RWPE2 (cell line): Measurements from ENCODE around the gene C6orf132.

ENCODE experiments used
- ATAC-seq: fragments of 200-7000 bp; cut with Tn5 transposase; 3 replicates; pipeline ENCODE4 v1.9.1; 2021; ENCODE audit warnings: low read depth
- DNase-seq: peaks from one replicate; pipeline ENCODE4 v3.0.0-alpha.2; 2020; ENCODE audit warnings: low spot score
- H3K27ac ChIP-seq: fragments of 450-650 bp; 2 replicates; pipeline ENCODE4 v1.5.1; 2017; ENCODE audit warnings: mild to moderate bottlenecking; ENCODE audit not compliant: poor library complexity, severe bottlenecking
- H3K27me3 ChIP-seq: fragments of 250-450 bp; sonication (Bioruptor Pico); 2 replicates; pipeline ENCODE4 v1.5.1; 2021; ENCODE audit warnings: mild to moderate bottlenecking, moderate library complexity; ENCODE audit not compliant: insufficient read depth, poor library complexity, severe bottlenecking
- H3K36me3 ChIP-seq: fragments of 250-450 bp; sonication (Bioruptor Pico); 2 replicates; pipeline ENCODE4 v1.5.1; 2020; ENCODE audit warnings: low read depth, mild to moderate bottlenecking, moderate library complexity
- H3K4me1 ChIP-seq: fragments of 250-450 bp; sonication (Bioruptor Pico); 2 replicates; pipeline ENCODE4 v1.5.1; 2021; ENCODE audit warnings: mild to moderate bottlenecking, moderate library complexity; ENCODE audit not compliant: insufficient read depth, poor library complexity, severe bottlenecking
- H3K4me3 ChIP-seq: fragments of 250-450 bp; sonication (Bioruptor Pico); 2 replicates; pipeline ENCODE4 v1.5.1; 2021; ENCODE audit warnings: mild to moderate bottlenecking, moderate library complexity; ENCODE audit not compliant: severe bottlenecking
- H3K9me3 ChIP-seq: fragments of 250-450 bp; sonication (Bioruptor Pico); 2 replicates; pipeline ENCODE4 v1.5.1; 2021; ENCODE audit warnings: mild to moderate bottlenecking, moderate library complexity; ENCODE audit not compliant: severe bottlenecking
- TF ChIP-seq, protein P1 (sequence below): fragments of 450-650 bp; IDR thresholded peaks from one replicate; pipeline ENCODE4 v1.5.1; 2017; ENCODE audit warnings: mild to moderate bottlenecking, moderate library complexity; ENCODE audit not compliant: poor library complexity, severe bottlenecking

C6orf132 gene

DNA sequence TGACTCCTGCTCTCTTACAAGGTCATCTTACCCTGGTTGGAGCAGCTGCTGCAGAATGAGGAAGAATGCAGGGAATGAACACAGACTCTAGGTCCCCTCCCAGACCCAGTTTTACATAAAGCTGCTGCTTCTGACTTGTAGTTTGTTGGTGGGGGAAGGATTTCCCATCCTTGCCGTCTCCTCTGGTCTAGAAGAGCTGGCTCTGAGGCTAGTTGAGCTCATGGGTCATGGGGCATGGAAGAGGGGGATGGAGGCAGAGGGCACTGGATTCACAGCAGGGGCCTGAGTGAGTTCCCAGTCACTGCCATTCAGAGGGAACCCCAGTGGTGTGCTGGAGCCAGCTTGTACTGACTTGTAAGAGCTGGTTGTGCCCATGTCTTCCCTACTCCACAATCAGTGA is 21.6 kb upstream of the C6orf132 start:
- no peak overlapping the region for H3K27ac ChIP-seq
- no peaks in the 10 kb centered on the region for H3K36me3 ChIP-seq
- TF ChIP-seq, protein P1, sequence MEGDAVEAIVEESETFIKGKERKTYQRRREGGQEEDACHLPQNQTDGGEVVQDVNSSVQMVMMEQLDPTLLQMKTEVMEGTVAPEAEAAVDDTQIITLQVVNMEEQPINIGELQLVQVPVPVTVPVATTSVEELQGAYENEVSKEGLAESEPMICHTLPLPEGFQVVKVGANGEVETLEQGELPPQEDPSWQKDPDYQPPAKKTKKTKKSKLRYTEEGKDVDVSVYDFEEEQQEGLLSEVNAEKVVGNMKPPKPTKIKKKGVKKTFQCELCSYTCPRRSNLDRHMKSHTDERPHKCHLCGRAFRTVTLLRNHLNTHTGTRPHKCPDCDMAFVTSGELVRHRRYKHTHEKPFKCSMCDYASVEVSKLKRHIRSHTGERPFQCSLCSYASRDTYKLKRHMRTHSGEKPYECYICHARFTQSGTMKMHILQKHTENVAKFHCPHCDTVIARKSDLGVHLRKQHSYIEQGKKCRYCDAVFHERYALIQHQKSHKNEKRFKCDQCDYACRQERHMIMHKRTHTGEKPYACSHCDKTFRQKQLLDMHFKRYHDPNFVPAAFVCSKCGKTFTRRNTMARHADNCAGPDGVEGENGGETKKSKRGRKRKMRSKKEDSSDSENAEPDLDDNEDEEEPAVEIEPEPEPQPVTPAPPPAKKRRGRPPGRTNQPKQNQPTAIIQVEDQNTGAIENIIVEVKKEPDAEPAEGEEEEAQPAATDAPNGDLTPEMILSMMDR, result no peak
- H3K4me1 ChIP-seq, result no peaks in the 10 kb centered on the region
- no peaks in the 10 kb centered on the region for H3K9me3 ChIP-seq
- DNase-seq (no peak), ATAC-seq (no peak)
- H3K4me3 ChIP-seq, result no peak overlapping the region
- H3K27me3 ChIP-seq, result no peaks in the 10 kb centered on the region

DNA sequence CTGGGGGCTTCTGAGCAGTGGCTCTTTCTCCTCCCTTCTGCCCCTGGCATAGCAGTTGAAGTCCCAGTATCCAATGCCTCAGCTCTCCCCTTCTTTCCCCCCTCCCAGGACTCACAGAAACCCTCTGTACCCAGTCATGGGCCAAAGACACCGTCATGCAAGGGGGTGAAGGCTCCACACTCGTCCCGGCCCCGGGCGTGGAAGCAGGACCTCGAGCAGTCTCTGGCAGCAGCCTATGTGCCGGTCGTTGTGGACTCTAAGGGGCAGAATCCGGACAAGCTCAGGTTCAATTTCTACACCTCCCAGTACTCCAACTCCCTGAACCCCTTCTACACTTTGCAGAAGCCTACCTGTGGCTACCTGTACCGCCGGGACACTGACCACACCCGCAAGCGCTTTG is 20.4 kb upstream of the C6orf132 start:
- Histone ChIP-seq H3K36me3 (no peaks in the 10 kb centered on the region), H3K27me3 (no peaks in the 10 kb centered on the region), H3K27ac (no peak overlapping the region), H3K9me3 (no peaks in the 10 kb centered on the region), H3K4me1 (no peaks in the 10 kb centered on the region), H3K4me3 (no peak overlapping the region)
- ATAC-seq (no peak), DNase-seq (no peak)
- TF ChIP-seq, protein P1, result no peak

DNA sequence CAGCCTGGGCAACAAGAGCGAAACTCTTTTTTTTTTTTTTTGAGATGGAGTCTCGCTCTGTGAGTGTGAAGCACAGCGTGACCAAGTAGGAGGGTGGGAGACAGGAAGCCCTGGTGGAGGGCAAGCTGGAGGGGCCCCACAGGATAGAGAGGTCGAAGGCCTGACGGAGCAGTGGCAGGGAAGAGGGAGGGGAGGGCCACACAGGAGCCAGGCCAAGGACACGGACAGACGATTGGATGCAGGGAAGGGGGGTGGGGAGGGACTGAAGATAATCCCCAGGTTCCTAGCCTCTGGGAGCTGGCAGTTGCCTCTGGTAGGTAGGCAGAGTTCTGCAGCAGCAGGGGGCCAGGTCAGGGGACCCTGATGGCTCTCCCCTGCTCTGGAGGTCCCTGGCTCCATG is 20.0 kb upstream of the C6orf132 start:
- Histone ChIP-seq H3K27ac (no peak overlapping the region), H3K4me3 (no peak overlapping the region), H3K27me3 (no peaks in the 10 kb centered on the region), H3K9me3 (no peaks in the 10 kb centered on the region), H3K4me1 (no peaks in the 10 kb centered on the region), H3K36me3 (no peaks in the 10 kb centered on the region)
- TF ChIP-seq, protein P1, result no peak
- DNase-seq, result no peak
- ATAC-seq, result no peak

DNA sequence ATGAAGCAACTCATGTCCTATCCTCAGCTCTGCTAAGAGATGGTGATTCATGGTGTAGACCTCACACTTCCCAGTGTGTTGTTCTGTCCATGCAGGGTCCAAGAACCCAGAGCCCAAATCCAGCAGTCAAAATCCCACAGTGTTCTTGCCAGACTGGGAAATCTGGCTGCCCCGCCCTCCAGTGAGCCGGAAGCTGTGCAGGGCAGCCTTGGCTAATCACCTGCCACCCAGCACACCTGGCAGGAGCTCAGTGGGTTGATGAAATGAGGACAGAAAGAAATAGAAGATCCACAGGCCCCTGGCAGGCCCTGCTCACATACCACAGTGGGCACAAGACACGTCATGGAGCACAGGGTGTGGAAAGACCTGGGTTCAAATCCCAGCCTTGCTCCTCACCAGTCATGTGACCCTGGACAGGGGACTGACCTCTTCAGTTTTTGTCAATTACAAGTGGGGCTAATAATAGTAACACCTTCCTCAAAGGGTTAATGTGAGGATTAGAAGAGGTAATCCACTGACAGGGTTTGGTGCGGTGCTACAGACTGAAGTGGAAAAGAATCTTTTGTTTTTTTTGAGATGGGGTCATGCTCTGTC is 17.1 kb upstream of the C6orf132 start:
- no peak for DNase-seq

DNA sequence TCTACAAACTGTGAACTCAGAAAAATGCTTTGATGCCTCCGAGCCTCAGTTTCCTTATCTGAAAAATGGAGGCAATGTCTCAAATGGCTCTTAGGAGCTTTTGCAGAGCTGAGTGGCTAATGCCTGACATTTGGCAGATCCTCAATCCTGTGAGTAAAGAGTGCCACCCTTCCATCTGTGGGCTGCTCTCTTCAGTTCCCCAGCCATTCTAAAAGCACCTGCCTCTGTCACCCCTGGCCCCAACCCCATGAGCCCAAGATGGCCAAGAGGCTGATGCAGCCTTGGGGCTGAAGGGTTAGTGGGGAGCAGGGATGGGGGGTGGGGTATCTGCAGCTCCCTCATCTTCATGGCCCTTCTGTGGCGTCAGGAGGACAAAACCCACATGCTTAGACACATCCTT is 16.2 kb upstream of the C6orf132 start:
- no peaks in the 10 kb centered on the region for H3K4me1 ChIP-seq
- no peaks in the 10 kb centered on the region for H3K9me3 ChIP-seq
- H3K36me3 ChIP-seq, result no peaks in the 10 kb centered on the region
- ATAC-seq (no peak), DNase-seq (no peak)
- TF ChIP-seq, protein P1, result no peak
- no peak overlapping the region for H3K4me3 ChIP-seq
- H3K27me3 ChIP-seq, result no peaks in the 10 kb centered on the region
- no peak overlapping the region for H3K27ac ChIP-seq

More for the DNA sequence above, 17.1 kb upstream of the C6orf132 start:
- H3K4me1 ChIP-seq, result no peaks in the 10 kb centered on the region
- no peak for ATAC-seq
- no peaks in the 10 kb centered on the region for H3K36me3 ChIP-seq
- H3K4me3 ChIP-seq, result no peak overlapping the region
- H3K27ac ChIP-seq, result no peak overlapping the region
- no peaks in the 10 kb centered on the region for H3K27me3 ChIP-seq
- no peaks in the 10 kb centered on the region for H3K9me3 ChIP-seq
- TF ChIP-seq, protein P1, result no peak
